Erythroblast (primary cell): Measurements from ENCODE around the gene DPYSL4.

Experiments used
- GATA1 ChIP-seq: IDR thresholded peaks from 2 replicates; pipeline ENCODE4 v1.6.1; 2011; ENCODE audit warnings: low read depth, mild to moderate bottlenecking, control low read depth, low read length, moderate library complexity
- POLR2A ChIP-seq: IDR thresholded peaks from 2 replicates; pipeline ENCODE4 v1.6.1; 2011; ENCODE audit warnings: mild to moderate bottlenecking, low read length

DNA sequence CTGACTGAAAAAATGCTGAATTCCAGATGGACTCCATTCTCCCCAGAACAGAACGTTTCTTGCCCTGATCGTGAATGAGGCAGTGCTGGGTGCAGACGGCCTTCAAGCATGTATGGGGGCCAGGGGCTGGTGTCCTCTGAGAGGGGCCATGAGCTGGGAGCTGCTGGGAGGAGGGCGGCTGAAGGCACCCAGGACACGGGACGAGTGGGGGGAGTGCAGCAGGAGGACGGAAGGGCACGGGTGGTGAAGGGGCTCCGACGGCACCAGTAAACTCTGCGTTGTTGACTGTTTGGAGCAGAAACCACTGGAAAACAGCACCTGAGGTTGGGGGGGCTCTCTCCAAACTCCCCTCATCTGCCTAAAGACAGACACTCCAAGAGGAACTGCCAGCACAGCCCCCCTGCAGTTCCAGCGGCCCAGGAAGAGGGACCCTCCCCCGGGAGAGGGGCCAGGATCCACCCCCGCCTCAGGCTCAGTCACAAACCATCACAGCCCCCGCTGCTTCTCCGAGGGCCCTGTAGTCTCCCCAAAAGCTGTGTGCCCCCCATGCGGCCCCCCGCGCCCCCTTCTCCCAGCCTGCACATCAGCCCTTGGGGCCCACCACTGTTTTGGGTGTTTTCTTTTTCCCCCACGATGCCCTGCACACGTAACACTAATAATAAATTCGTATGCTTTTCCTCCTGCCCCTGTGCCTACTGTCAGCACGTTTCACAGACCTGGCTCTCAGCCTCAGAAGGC lies 55.5 kb downstream of the DPYSL4 start:
- TF ChIP-seq POLR2A (no peak), GATA1 (no peak)
